OCI-LY1 (cell line): ENCODE measurements around the gene ZNF618.

Source experiments
- H2AFZ ChIP-seq: fragments of 200-600 bp; sonication (generic), shearing (Covaris generic); 2 replicates; pipeline ENCODE4 v1.6.0; 2014; ENCODE audit warnings: antibody characterized with exemption, mild to moderate bottlenecking, low read length
- H3F3A ChIP-seq: fragments of 200-600 bp; sonication (generic), shearing (Covaris generic); 2 replicates; pipeline ENCODE4 v1.6.0; 2014; ENCODE audit warnings: mild to moderate bottlenecking, antibody characterized with exemption, low read length, moderate library complexity; ENCODE audit not compliant: insufficient read depth
- H3K27ac ChIP-seq: fragments of 200-600 bp; sonication (generic); 2 replicates; pipeline ENCODE4 v1.5.1; 2014; ENCODE audit warnings: low read length, mixed run types, mild to moderate bottlenecking, low read depth; ENCODE audit not compliant: poor library complexity, severe bottlenecking
- H3K27me3 ChIP-seq: fragments of 200-600 bp; sonication (generic); 2 replicates; pipeline ENCODE4 v1.6.0; 2014; ENCODE audit warnings: antibody characterized with exemption, mild to moderate bottlenecking, low read length, moderate library complexity; ENCODE audit not compliant: insufficient read depth
- H3K36me3 ChIP-seq: fragments of 200-600 bp; sonication (generic); 2 replicates; pipeline ENCODE4 v1.6.1; 2014; ENCODE audit warnings: mild to moderate bottlenecking, antibody characterized with exemption, low read length, moderate library complexity, mixed read lengths; ENCODE audit not compliant: insufficient read depth
- H3K4me1 ChIP-seq: fragments of 200-600 bp; sonication (generic); 2 replicates; pipeline ENCODE4 v1.5.1; 2014; ENCODE audit warnings: mild to moderate bottlenecking, low read length, moderate library complexity; ENCODE audit not compliant: insufficient read depth, severe bottlenecking
- H3K4me2 ChIP-seq: fragments of 200-600 bp; sonication (generic), shearing (Covaris generic); 2 replicates; pipeline ENCODE4 v1.6.1; 2014; ENCODE audit warnings: low read length
- H3K4me3 ChIP-seq: fragments of 200-600 bp; sonication (generic); 2 replicates; pipeline ENCODE4 v1.5.1; 2014; ENCODE audit warnings: low read length, low read depth, mild to moderate bottlenecking, mixed read lengths; ENCODE audit not compliant: poor library complexity, severe bottlenecking
- H3K79me2 ChIP-seq: fragments of 200-600 bp; shearing (Covaris generic); 2 replicates; pipeline ENCODE4 v1.6.1; 2016; ENCODE audit warnings: mixed run types, low read length, mixed read lengths; ENCODE audit not compliant: insufficient read depth
- H3K9ac ChIP-seq: fragments of 200-600 bp; sonication (generic), shearing (Covaris generic); 2 replicates; pipeline ENCODE4 v1.6.1; 2014; ENCODE audit warnings: mild to moderate bottlenecking, low read length, mixed read lengths
- H3K9me2 ChIP-seq: fragments of 200-600 bp; sonication (generic), shearing (Covaris generic); 2 replicates; pipeline ENCODE4 v1.6.1; 2014; ENCODE audit warnings: low read depth, mild to moderate bottlenecking, low read length, mixed read lengths
- H3K9me3 ChIP-seq: fragments of 200-600 bp; shearing (Covaris generic); 2 replicates; pipeline ENCODE4 v1.6.1; 2014; ENCODE audit warnings: low read length, mixed read lengths
- H4K20me1 ChIP-seq: fragments of 200-600 bp; sonication (generic), shearing (Covaris generic); 2 replicates; pipeline ENCODE4 v1.6.0; 2016; ENCODE audit warnings: mild to moderate bottlenecking, low read length; ENCODE audit not compliant: insufficient read depth
- CTCF ChIP-seq: fragments of 200-600 bp; sonication (generic), shearing (Covaris generic); IDR thresholded peaks from 2 replicates; pipeline ENCODE4 v1.5.1; 2017; ENCODE audit warnings: mild to moderate bottlenecking, antibody characterized with exemption, low read length, moderate library complexity, mixed read lengths
- EZH2 ChIP-seq: fragments of 200-600 bp; sonication (generic), shearing (Covaris generic); IDR thresholded peaks from 2 replicates; pipeline ENCODE4 v1.8.0; 2017; ENCODE audit warnings: borderline replicate concordance, mixed run types, mild to moderate bottlenecking, antibody characterized with exemption, low read length, moderate library complexity, mixed read lengths

Gene ZNF618

DNA sequence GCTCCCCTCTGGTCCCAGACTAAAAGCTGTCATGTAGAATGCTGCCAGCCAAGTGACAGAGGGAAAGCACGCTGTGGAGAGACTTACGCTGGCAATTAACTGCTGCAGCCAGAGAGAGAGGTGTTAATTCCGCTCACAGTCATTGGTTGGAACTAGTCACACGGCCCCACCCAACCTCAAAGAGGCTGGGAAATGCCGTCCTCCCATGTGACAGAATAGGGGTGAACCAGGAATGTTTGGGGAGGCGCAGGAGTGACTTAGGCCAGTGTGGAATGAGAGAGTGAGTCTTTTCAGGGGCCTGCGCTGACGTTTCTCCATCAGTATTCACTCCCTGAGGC is 114.4 kb downstream of the ZNF618 start:
- H3K27me3 ChIP-seq: 0 out of 2 replicates have a peak, but pooled peaks cover 3% of the 10 kb centered on the region
- no peaks in the 10 kb centered on the region for H3K36me3 ChIP-seq
- no peak overlapping the region for H3K4me2 ChIP-seq
- H3K79me2 ChIP-seq: no peaks in the 10 kb centered on the region
- TF ChIP-seq EZH2 (no peak), CTCF (no peak)
- no peaks in the 10 kb centered on the region for H3K9me3 ChIP-seq
- H3K27ac ChIP-seq: no peak overlapping the region
- no peak overlapping the region for H3K9ac ChIP-seq
- no peaks in the 10 kb centered on the region for H3K4me1 ChIP-seq
- H2AFZ ChIP-seq: no peak overlapping the region
- H4K20me1 ChIP-seq: no peaks in the 10 kb centered on the region
- no peaks in the 10 kb centered on the region for H3F3A ChIP-seq
- no peaks in the 10 kb centered on the region for H3K9me2 ChIP-seq
- H3K4me3 ChIP-seq: no peak overlapping the region

GRCh38 chr9:113990975-113991471 is 114.9 kb downstream of the ZNF618 start:
- no peaks in the 10 kb centered on the region for H3K4me1 ChIP-seq
- H3K9ac ChIP-seq: no peak overlapping the region
- TF ChIP-seq EZH2: no peak
- no peak for TF ChIP-seq CTCF
- no peaks in the 10 kb centered on the region for H3F3A ChIP-seq
- H3K9me2 ChIP-seq: no peaks in the 10 kb centered on the region
- H3K27ac ChIP-seq: no peak overlapping the region
- H3K4me2 ChIP-seq: no peak overlapping the region
- H3K36me3 ChIP-seq: no peaks in the 10 kb centered on the region
- no peaks in the 10 kb centered on the region for H4K20me1 ChIP-seq
- no peak overlapping the region for H3K4me3 ChIP-seq
- H3K79me2 ChIP-seq: no peaks in the 10 kb centered on the region
- H2AFZ ChIP-seq: no peak overlapping the region
- H3K27me3 ChIP-seq: 0 out of 2 replicates have a peak, but pooled peaks cover 3% of the 10 kb centered on the region
- no peaks in the 10 kb centered on the region for H3K9me3 ChIP-seq

DNA sequence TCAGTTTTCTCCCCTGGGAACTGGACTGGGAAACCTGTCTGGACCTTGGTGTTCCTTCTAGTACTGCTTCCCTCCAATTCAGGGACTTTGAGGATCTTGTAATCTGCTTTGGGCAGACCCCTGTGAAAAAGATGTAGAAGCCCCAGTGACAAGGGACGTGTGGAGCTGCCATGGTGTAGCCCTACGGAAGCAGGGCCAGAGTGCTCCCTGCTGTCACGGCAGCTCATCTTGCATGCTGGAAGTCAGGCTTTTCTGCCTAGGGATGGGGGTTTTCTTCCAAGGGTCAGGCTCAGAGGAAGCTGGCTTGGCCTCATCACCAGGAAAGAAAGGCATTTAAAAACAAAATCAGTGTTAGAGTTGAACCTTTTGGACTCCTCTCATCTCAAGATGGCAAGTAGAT is 115.6 kb downstream of the ZNF618 start:
- Histone ChIP-seq H3K27ac (no peak overlapping the region), H3K27me3 (0 out of 2 replicates have a peak, but pooled peaks cover 3% of the 10 kb centered on the region), H3F3A (no peaks in the 10 kb centered on the region)

More for the DNA sequence above, 115.6 kb downstream of the ZNF618 start:
- no peak overlapping the region for H3K4me3 ChIP-seq
- no peak overlapping the region for H3K4me2 ChIP-seq
- H3K4me1 ChIP-seq: no peaks in the 10 kb centered on the region
- H3K36me3 ChIP-seq: no peaks in the 10 kb centered on the region
- no peak overlapping the region for H3K9ac ChIP-seq
- H3K79me2 ChIP-seq: no peaks in the 10 kb centered on the region
- H2AFZ ChIP-seq: no peak overlapping the region
- no peaks in the 10 kb centered on the region for H4K20me1 ChIP-seq
- H3K9me2 ChIP-seq: no peaks in the 10 kb centered on the region
- H3K9me3 ChIP-seq: no peaks in the 10 kb centered on the region
- TF ChIP-seq EZH2: no peak
- TF ChIP-seq CTCF: no peak
